ENCODE data around the gene ABCG8. TPM values are rescaled to one million over a fixed set of nuclear protein-coding genes. Genes with fewer than 3 reads are reported as not detected.

Gene ABCG8
- total and polyA plus RNA-seq, 10 of the 15 experiments (the other 5 are each of a cell fraction or from before 2014, with no cell fraction given) = not detected

DNA sequence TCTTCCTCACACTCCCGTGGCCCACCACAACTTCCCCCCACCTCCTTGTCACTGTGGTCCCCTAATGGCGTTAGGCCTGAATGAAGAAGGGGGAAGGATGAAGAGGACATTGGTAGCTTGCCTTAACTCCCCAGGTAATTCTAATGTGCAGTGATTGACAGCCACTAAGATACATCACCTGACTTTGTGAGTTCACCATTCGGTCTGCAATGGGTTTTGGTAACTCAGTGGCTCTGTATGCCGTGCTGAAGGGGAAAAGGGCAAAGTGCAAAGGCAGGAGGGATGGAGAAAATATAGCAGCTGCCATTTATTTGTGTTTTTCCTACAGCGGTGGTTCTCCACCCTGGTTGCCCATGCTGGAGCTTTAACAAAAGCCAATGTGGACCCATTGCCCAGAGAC, 42.2 kb downstream of the ABCG8 start:
- POLR2A ChIA-PET = no interaction called here
- no peaks in the 10 kb centered on the region for H3K9me3 ChIP-seq (replicated peaks; ENCODE audit: control insufficient read depth, insufficient read depth, low read length)
- H3K4me2 ChIP-seq (ENCODE audit: control insufficient read depth, insufficient read depth) = no peak overlapping the region
- no peaks in the 10 kb centered on the region for H4K20me1 ChIP-seq (ENCODE audit: control insufficient read depth, insufficient read depth)
- no peak for FAIRE-seq
- H3K27me3 ChIP-seq (replicated peaks in 1 of 2; ENCODE audit: control insufficient read depth in 2 of 2, insufficient read depth in 2 of 2, low read length in 1 of 2) = no peaks in the 10 kb centered on the region
- H3K4me3 ChIP-seq = no peak overlapping the region
- H2AFZ ChIP-seq (ENCODE audit: control insufficient read depth, low read depth, low read length) = no peak overlapping the region
- in situ Hi-C loops (cut with MboI) (no loop called here), intact Hi-C loops (cut with micrococcal nuclease; ENCODE audit: unreplicated experiment) (no loop called here)
- CTCF ChIA-PET = no interaction called here
- no peak overlapping the region for H3K9ac ChIP-seq (ENCODE audit: control insufficient read depth, insufficient read depth, low read length)
- DNase-seq (ENCODE audit: low read depth, low spot score) = no peak
- no peaks in the 10 kb centered on the region for H3K79me2 ChIP-seq (ENCODE audit: control insufficient read depth, insufficient read depth, low read length)
- no peak for ATAC-seq
- SMC1A ChIA-PET (ENCODE audit: uncharacterized antibody, unreplicated experiment) = no interaction called here
- H3K4me1 ChIP-seq (ENCODE audit: control insufficient read depth, insufficient read depth, low read length) = no peaks in the 10 kb centered on the region
- WGBS (ENCODE audit: insufficient coverage, insufficient replicate concordance, low lambda C conversion rate, missing lambda C conversion rate) = 46% methylated on average over 5 of the region's 5 CpGs
- no TSS peak for BruUV-seq (replicated peaks)
- no peak for TF ChIP-seq CHD2 (IDR thresholded peaks at IDR 0.05; ENCODE audit: borderline replicate concordance, low read depth, low read length)
- TF ChIP-seq, protein P1, sequence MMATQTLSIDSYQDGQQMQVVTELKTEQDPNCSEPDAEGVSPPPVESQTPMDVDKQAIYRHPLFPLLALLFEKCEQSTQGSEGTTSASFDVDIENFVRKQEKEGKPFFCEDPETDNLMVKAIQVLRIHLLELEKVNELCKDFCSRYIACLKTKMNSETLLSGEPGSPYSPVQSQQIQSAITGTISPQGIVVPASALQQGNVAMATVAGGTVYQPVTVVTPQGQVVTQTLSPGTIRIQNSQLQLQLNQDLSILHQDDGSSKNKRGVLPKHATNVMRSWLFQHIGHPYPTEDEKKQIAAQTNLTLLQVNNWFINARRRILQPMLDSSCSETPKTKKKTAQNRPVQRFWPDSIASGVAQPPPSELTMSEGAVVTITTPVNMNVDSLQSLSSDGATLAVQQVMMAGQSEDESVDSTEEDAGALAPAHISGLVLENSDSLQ (IDR thresholded peaks at IDR 0.05) = 0 out of 2 replicates have a peak, but pooled peaks have one; percentile 20
- H3K27ac ChIP-seq (ENCODE audit: control insufficient read depth, insufficient read depth) = no peak overlapping the region
- RAD21 ChIA-PET (ENCODE audit: unreplicated experiment) = no interaction called here
- peaks cover 0 to 6% of the 10 kb centered on the region in 2 experiments; a peak in 1 of 4 replicates for H3K36me3 ChIP-seq (ENCODE audit: control insufficient read depth in 2 of 2, insufficient read depth in 2 of 2, low read length in 1 of 2)

DNA sequence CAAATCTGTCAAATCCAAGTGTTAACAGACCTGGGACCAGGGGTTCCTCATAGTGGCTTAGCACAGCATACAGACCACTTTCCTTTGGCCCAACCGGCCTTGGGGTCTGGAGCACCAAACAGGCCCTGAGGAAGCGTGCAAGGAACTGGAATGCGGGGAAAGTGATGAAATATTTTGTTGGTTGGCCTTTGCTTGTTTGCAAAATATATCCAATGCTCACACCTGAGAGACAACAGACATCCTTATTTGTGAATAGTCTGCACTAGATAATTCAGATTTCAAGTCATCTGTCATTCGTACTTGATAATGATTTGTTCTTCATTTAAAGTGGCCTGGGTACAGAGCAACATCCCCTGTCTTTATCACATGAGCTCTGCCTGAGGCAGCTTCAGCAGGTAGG, 43.5 kb downstream of the ABCG8 start:
- WGBS (ENCODE audit: insufficient coverage, insufficient replicate concordance, low lambda C conversion rate, missing lambda C conversion rate) = 97% methylated on average over 4 of the region's 4 CpGs
- no peak for FAIRE-seq
- H3K9ac ChIP-seq (ENCODE audit: control insufficient read depth, insufficient read depth, low read length) = no peak overlapping the region
- 0 out of 2 replicates have a peak, but pooled peaks cover 2% of the 10 kb centered on the region for H3K4me1 ChIP-seq (ENCODE audit: control insufficient read depth, insufficient read depth, low read length)
- H3K4me2 ChIP-seq (ENCODE audit: control insufficient read depth, insufficient read depth) = no peak overlapping the region
- H3K36me3 ChIP-seq (ENCODE audit: control insufficient read depth in 2 of 2, insufficient read depth in 2 of 2, low read length in 1 of 2) = peaks cover 5 to 14% of the 10 kb centered on the region in 2 experiments
- DNase-seq (ENCODE audit: low read depth, low spot score) = no peak
- ATAC-seq = no peak
- ChIA-PET POLR2A (no interaction called here), SMC1A (ENCODE audit: uncharacterized antibody, unreplicated experiment) (no interaction called here), CTCF (no interaction called here), RAD21 (ENCODE audit: unreplicated experiment) (interaction anchor here (0.5 kb wide), 1 partner anchor 156 kb away, joined by 3 read pairs; no protein-coding TSS in a partner anchor)
- no peaks in the 10 kb centered on the region for H3K9me3 ChIP-seq (replicated peaks; ENCODE audit: control insufficient read depth, insufficient read depth, low read length)
- H3K27me3 ChIP-seq (replicated peaks in 1 of 2; ENCODE audit: control insufficient read depth in 2 of 2, insufficient read depth in 2 of 2, low read length in 1 of 2) = no peaks in the 10 kb centered on the region
- intact Hi-C loops (cut with micrococcal nuclease; ENCODE audit: unreplicated experiment) = no loop called here
- no peak overlapping the region for H3K4me3 ChIP-seq
- no peak overlapping the region for H3K27ac ChIP-seq (ENCODE audit: control insufficient read depth, insufficient read depth)
- no peak overlapping the region for H2AFZ ChIP-seq (ENCODE audit: control insufficient read depth, low read depth, low read length)
- no peaks in the 10 kb centered on the region for H4K20me1 ChIP-seq (ENCODE audit: control insufficient read depth, insufficient read depth)
- in situ Hi-C loops (cut with MboI) = no loop called here
- H3K79me2 ChIP-seq (ENCODE audit: control insufficient read depth, insufficient read depth, low read length) = no peaks in the 10 kb centered on the region
- no TSS peak for BruUV-seq (replicated peaks)
- TF ChIP-seq JUNB (IDR thresholded peaks at IDR 0.05) = no peak
